ENCODE results near the gene PTPRB. TPM values are rescaled to one million over a fixed set of nuclear protein-coding genes. Genes with fewer than 3 reads are reported as not detected.

PTPRB gene
- total RNA-seq, 1 experiment from 2014 or later, result 0.17 TPM

GRCh38 chr12:70604662-70605061 is 32.6 kb downstream of the PTPRB start:
- no peaks in the 10 kb centered on the region for H4K20me1 ChIP-seq (ENCODE audit: insufficient read depth)
- H3K4me3 ChIP-seq (replicated peaks in 1 of 2; ENCODE audit: low read depth in 1 of 2, low read length in 2 of 2), result no peak overlapping the region
- no peaks in the 10 kb centered on the region for H3K9me2 ChIP-seq (ENCODE audit: insufficient read depth)
- intact Hi-C loops (cut with micrococcal nuclease), result no loop called here
- ATAC-seq, result no peak
- no peak for DNase-seq (ENCODE audit: low read depth, low spot score)
- CTCF ChIA-PET, result no interaction called here
- no peak overlapping the region for H3K9ac ChIP-seq (ENCODE audit: low read length)
- RAD21 ChIA-PET (ENCODE audit: low non-redundant PET in 1 of 2, low total read pairs in 2 of 2, uncharacterized antibody in 2 of 2, unreplicated experiment in 2 of 2), result no interaction called here
- 0 out of 2 replicates have a peak, but pooled peaks cover 3% of the 10 kb centered on the region for H3K27me3 ChIP-seq (ENCODE audit: insufficient read depth, low read length)
- H3K36me3 ChIP-seq (ENCODE audit: control insufficient read depth in 1 of 2, insufficient read depth in 2 of 2, low read length in 2 of 2), result no peaks in the 10 kb centered on the region
- no peak overlapping the region for H3K27ac ChIP-seq (ENCODE audit: low read depth, low read length)
- no peak for TF ChIP-seq SP1 (IDR thresholded peaks at IDR 0.05; ENCODE audit: low read depth)
- no peak for TF ChIP-seq JUND (IDR thresholded peaks at IDR 0.05)
- TF ChIP-seq, protein P1, sequence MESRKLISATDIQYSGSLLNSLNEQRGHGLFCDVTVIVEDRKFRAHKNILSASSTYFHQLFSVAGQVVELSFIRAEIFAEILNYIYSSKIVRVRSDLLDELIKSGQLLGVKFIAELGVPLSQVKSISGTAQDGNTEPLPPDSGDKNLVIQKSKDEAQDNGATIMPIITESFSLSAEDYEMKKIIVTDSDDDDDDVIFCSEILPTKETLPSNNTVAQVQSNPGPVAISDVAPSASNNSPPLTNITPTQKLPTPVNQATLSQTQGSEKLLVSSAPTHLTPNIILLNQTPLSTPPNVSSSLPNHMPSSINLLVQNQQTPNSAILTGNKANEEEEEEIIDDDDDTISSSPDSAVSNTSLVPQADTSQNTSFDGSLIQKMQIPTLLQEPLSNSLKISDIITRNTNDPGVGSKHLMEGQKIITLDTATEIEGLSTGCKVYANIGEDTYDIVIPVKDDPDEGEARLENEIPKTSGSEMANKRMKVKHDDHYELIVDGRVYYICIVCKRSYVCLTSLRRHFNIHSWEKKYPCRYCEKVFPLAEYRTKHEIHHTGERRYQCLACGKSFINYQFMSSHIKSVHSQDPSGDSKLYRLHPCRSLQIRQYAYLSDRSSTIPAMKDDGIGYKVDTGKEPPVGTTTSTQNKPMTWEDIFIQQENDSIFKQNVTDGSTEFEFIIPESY (IDR thresholded peaks at IDR 0.05; ENCODE audit: extremely low read depth, insufficient replicate concordance, low read length), result no peak
- no peak for TF ChIP-seq POLR2AphosphoS5 (IDR thresholded peaks at IDR 0.05; ENCODE audit: low read depth, low read length)
- TF ChIP-seq, protein P2, sequence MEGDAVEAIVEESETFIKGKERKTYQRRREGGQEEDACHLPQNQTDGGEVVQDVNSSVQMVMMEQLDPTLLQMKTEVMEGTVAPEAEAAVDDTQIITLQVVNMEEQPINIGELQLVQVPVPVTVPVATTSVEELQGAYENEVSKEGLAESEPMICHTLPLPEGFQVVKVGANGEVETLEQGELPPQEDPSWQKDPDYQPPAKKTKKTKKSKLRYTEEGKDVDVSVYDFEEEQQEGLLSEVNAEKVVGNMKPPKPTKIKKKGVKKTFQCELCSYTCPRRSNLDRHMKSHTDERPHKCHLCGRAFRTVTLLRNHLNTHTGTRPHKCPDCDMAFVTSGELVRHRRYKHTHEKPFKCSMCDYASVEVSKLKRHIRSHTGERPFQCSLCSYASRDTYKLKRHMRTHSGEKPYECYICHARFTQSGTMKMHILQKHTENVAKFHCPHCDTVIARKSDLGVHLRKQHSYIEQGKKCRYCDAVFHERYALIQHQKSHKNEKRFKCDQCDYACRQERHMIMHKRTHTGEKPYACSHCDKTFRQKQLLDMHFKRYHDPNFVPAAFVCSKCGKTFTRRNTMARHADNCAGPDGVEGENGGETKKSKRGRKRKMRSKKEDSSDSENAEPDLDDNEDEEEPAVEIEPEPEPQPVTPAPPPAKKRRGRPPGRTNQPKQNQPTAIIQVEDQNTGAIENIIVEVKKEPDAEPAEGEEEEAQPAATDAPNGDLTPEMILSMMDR (IDR thresholded peaks at IDR 0.05 in 2 of 3, conservative IDR thresholded peaks at IDR 0.05 in 1 of 3; ENCODE audit: borderline replicate concordance in 1 of 3, insufficient read depth in 1 of 3, low read depth in 2 of 3, low read length in 2 of 3), result no peak
- TF ChIP-seq POLR2A (IDR thresholded peaks at IDR 0.05; ENCODE audit: borderline replicate concordance, extremely low read depth, insufficient read depth, insufficient read length), result no peak
- TF ChIP-seq FOSL1 (IDR thresholded peaks at IDR 0.05; ENCODE audit: low read depth), result no peak
- TF ChIP-seq EZH2phosphoT487 (IDR thresholded peaks at IDR 0.05; ENCODE audit: borderline replicate concordance), result no peak
- no peak for TF ChIP-seq ELF1 (IDR thresholded peaks at IDR 0.05; ENCODE audit: borderline replicate concordance, low read depth)
- TF ChIP-seq CBX3 (IDR thresholded peaks at IDR 0.05; ENCODE audit: low read depth), result no peak
- TF ChIP-seq ATF3 (IDR thresholded peaks at IDR 0.05), result no peak
- TF ChIP-seq ZFX (IDR thresholded peaks at IDR 0.05), result no peak
- no peak for TF ChIP-seq RAD21 (IDR thresholded peaks at IDR 0.05; ENCODE audit: low read depth)
- no peak for TF ChIP-seq MAX (IDR thresholded peaks at IDR 0.05)
- no peak for TF ChIP-seq TCF7L2 (IDR thresholded peaks at IDR 0.05; ENCODE audit: borderline replicate concordance, extremely low read depth, insufficient read depth, insufficient read length)
- TF ChIP-seq SIN3A (IDR thresholded peaks at IDR 0.05; ENCODE audit: low read depth), result no peak
- TF ChIP-seq CEBPB (IDR thresholded peaks at IDR 0.05; ENCODE audit: low read depth), result no peak
- no peak for TF ChIP-seq EGR1 (IDR thresholded peaks at IDR 0.05; ENCODE audit: low read depth)
- no peak for TF ChIP-seq EZH2 (IDR thresholded peaks at IDR 0.05)
- TF ChIP-seq, protein P3, sequence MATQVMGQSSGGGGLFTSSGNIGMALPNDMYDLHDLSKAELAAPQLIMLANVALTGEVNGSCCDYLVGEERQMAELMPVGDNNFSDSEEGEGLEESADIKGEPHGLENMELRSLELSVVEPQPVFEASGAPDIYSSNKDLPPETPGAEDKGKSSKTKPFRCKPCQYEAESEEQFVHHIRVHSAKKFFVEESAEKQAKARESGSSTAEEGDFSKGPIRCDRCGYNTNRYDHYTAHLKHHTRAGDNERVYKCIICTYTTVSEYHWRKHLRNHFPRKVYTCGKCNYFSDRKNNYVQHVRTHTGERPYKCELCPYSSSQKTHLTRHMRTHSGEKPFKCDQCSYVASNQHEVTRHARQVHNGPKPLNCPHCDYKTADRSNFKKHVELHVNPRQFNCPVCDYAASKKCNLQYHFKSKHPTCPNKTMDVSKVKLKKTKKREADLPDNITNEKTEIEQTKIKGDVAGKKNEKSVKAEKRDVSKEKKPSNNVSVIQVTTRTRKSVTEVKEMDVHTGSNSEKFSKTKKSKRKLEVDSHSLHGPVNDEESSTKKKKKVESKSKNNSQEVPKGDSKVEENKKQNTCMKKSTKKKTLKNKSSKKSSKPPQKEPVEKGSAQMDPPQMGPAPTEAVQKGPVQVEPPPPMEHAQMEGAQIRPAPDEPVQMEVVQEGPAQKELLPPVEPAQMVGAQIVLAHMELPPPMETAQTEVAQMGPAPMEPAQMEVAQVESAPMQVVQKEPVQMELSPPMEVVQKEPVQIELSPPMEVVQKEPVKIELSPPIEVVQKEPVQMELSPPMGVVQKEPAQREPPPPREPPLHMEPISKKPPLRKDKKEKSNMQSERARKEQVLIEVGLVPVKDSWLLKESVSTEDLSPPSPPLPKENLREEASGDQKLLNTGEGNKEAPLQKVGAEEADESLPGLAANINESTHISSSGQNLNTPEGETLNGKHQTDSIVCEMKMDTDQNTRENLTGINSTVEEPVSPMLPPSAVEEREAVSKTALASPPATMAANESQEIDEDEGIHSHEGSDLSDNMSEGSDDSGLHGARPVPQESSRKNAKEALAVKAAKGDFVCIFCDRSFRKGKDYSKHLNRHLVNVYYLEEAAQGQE (IDR thresholded peaks at IDR 0.05; ENCODE audit: low read depth), result no peak
- H2AFZ ChIP-seq (ENCODE audit: low read depth, low read length, poor library complexity, severe bottlenecking), result no peak overlapping the region
- no peaks in the 10 kb centered on the region for H3K79me2 ChIP-seq (ENCODE audit: insufficient read depth, low read length)
- POLR2A ChIA-PET, result no interaction called here
- peaks cover 0 to 11% of the 10 kb centered on the region in 2 experiments; a peak in 2 of 4 replicates for H3K4me1 ChIP-seq (ENCODE audit: control insufficient read depth in 1 of 2, insufficient read depth in 2 of 2, low read length in 2 of 2)
- H3K9me3 ChIP-seq (ENCODE audit: control insufficient read depth in 1 of 2, insufficient read depth in 1 of 2, low read depth in 1 of 2, low read length in 2 of 2), result no peaks in the 10 kb centered on the region
- H3K4me2 ChIP-seq (ENCODE audit: low read length), result no peak overlapping the region
- no TSS peak for BruUV-seq (replicated peaks)
